GM23338 (cell line): ENCODE data around the gene GDF10. TPM values are rescaled to one million over a fixed set of nuclear protein-coding genes. Genes with fewer than 3 reads are reported as not detected.

Experiments
- ATAC-seq: fragments of 200-7000 bp; cut with Tn5 transposase; 3 replicates; pipeline ENCODE4 v1.9.1; 2020
- DNase-seq: peaks from one replicate; pipeline ENCODE4 v3.0.0-alpha.2; 2015; ENCODE audit warnings: low spot score
- H2AFZ ChIP-seq: fragments of 200-600 bp; sonication (generic); 2 replicates; pipeline ENCODE4 v1.8.0; 2016; ENCODE audit warnings: antibody characterized with exemption, mild to moderate bottlenecking, moderate library complexity
- H3F3A ChIP-seq: fragments of 200-600 bp; sonication (generic); replicated peaks from 2 replicates; pipeline ENCODE4 v1.8.0; 2017; ENCODE audit warnings: antibody characterized with exemption, mixed run types, low read depth
- H3K27ac ChIP-seq: fragments of 200-600 bp; sonication (generic); 2 replicates; pipeline ENCODE4 v1.6.1; 2016; ENCODE audit warnings: low read depth
- H3K27me3 ChIP-seq: fragments of 200-600 bp; sonication (generic); 2 replicates; pipeline ENCODE4 v1.8.0; 2016; ENCODE audit warnings: mild to moderate bottlenecking, mixed run types, moderate library complexity; ENCODE audit not compliant: insufficient read depth
- H3K36me3 ChIP-seq: fragments of 200-600 bp; sonication (generic); 2 replicates; pipeline ENCODE4 v1.8.0; 2016; ENCODE audit warnings: mild to moderate bottlenecking; ENCODE audit not compliant: insufficient read depth
- H3K4me1 ChIP-seq: fragments of 200-600 bp; sonication (generic); 2 replicates; pipeline ENCODE4 v1.8.0; 2016; ENCODE audit warnings: mild to moderate bottlenecking, moderate library complexity; ENCODE audit not compliant: insufficient read depth
- H3K4me2 ChIP-seq: fragments of 200-600 bp; sonication (generic); 2 replicates; pipeline ENCODE4 v1.7.1; 2017; ENCODE audit warnings: mixed run types
- H3K4me3 ChIP-seq: fragments of 200-600 bp; sonication (generic); 2 replicates; pipeline ENCODE4 v1.6.1; 2016; ENCODE audit warnings: mixed run types
- H3K79me2 ChIP-seq: fragments of 200-600 bp; sonication (generic); replicated peaks from 2 replicates; pipeline ENCODE4 v1.8.0; 2017; ENCODE audit warnings: mild to moderate bottlenecking; ENCODE audit not compliant: insufficient read depth
- H3K9me2 ChIP-seq: fragments of 200-600 bp; sonication (generic); 2 replicates; pipeline ENCODE4 v1.8.0; 2017; ENCODE audit not compliant: insufficient read depth
- H4K20me1 ChIP-seq: fragments of 200-600 bp; sonication (generic); replicated peaks from 2 replicates; pipeline ENCODE4 v1.8.0; 2017; ENCODE audit warnings: mild to moderate bottlenecking; ENCODE audit not compliant: insufficient read depth
- H3K27ac Mint-ChIP-seq: 2 replicates; pipeline ENCODE4 v1.8.0; 2020; ENCODE audit warnings: inconsistent platforms, mild to moderate bottlenecking, moderate library complexity, mixed read lengths
- H3K27me3 Mint-ChIP-seq: 3 replicates; pipeline ENCODE4 v1.8.0; 2022; ENCODE audit warnings: low read depth, mild to moderate bottlenecking, moderate library complexity, mixed read lengths, inconsistent platforms; ENCODE audit not compliant: insufficient read depth, poor library complexity
- H3K36me3 Mint-ChIP-seq: 3 replicates; pipeline ENCODE4 v1.8.0; 2021; ENCODE audit warnings: low read depth, mild to moderate bottlenecking, inconsistent platforms, moderate library complexity, mixed read lengths
- H3K4me1 Mint-ChIP-seq: 3 replicates; pipeline ENCODE4 v1.8.0; 2020; ENCODE audit warnings: mild to moderate bottlenecking, inconsistent platforms, mixed read lengths
- H3K4me3 Mint-ChIP-seq: 3 replicates; pipeline ENCODE4 v1.8.0; 2021; ENCODE audit warnings: moderate library complexity, mild to moderate bottlenecking, inconsistent platforms, mixed read lengths
- H3K9me3 Mint-ChIP-seq: 3 replicates; pipeline ENCODE4 v1.8.0; 2020; ENCODE audit warnings: moderate library complexity, mild to moderate bottlenecking, inconsistent platforms, mixed read lengths
- CREB1 ChIP-seq: fragments of 250-450 bp; sonication (Bioruptor Pico); IDR thresholded peaks from 2 replicates; pipeline ENCODE4 v1.5.0; 2020; ENCODE audit warnings: low read depth, mild to moderate bottlenecking, moderate library complexity
- EZH2 ChIP-seq: fragments of 200-600 bp; sonication (generic); IDR thresholded peaks from one replicate; pipeline ENCODE4 v1.8.0; 2017; ENCODE audit warnings: antibody characterized with exemption, mild to moderate bottlenecking, low read depth; ENCODE audit not compliant: unreplicated experiment
- EZH2phosphoT487 ChIP-seq: fragments of 200-600 bp; sonication (generic); IDR thresholded peaks from one replicate; pipeline ENCODE4 v1.8.1; 2018; ENCODE audit warnings: antibody characterized with exemption; ENCODE audit not compliant: unreplicated experiment
- NANOG ChIP-seq: IDR thresholded peaks from 2 replicates; pipeline ENCODE4 v1.6.1; 2016; ENCODE audit warnings: antibody characterized with exemption, borderline replicate concordance
- POLR2AphosphoS5 ChIP-seq: IDR thresholded peaks from 2 replicates; pipeline ENCODE4 v1.6.1; 2016; ENCODE audit warnings: antibody characterized with exemption, low read depth
- STAT1 ChIP-seq: IDR thresholded peaks from one replicate; pipeline ENCODE4 v1.6.1; 2016; ENCODE audit warnings: antibody characterized with exemption; ENCODE audit not compliant: unreplicated experiment
- ZNF331 ChIP-seq: fragments of 250-450 bp; sonication (Bioruptor Pico); IDR thresholded peaks from 2 replicates; pipeline ENCODE4 v1.5.0; 2020; ENCODE audit warnings: low read depth, mild to moderate bottlenecking, moderate library complexity
- ZNF462 ChIP-seq: fragments of 250-450 bp; sonication (Bioruptor Pico); IDR thresholded peaks from 2 replicates; pipeline ENCODE4 v1.5.0; 2020; ENCODE audit warnings: mild to moderate bottlenecking, moderate library complexity
- polyA plus RNA-seq: library from polyadenylated mRNA; unstranded; fragments of >200 nt; fragmentation: Nextera tagmentation; extraction: Ambion mirVana; gene quantifications from 2 replicates; pipeline ENCODE4 v1.2.1, GENCODE V29; 2016
- total RNA-seq: library from RNA; depleted of rRNA; stranded (reverse); fragments of >200 nt; shearing (Covaris generic); gene quantifications from 2 replicates; pipeline ENCODE4 v1.2.3, GENCODE V29; 2014
- TF ChIP-seq, protein P1 (sequence below), 2 experiments: fragments of 200-600 bp in 1 of 2; sonication (generic) in 1 of 2; conservative IDR thresholded peaks; 2 replicates each; pipeline versions ENCODE4 v1.5.1 to v1.6.1; 2016 to 2017; ENCODE audit warnings: antibody characterized with exemption in 2 of 2, low read depth in 2 of 2, mild to moderate bottlenecking in 2 of 2, moderate library complexity in 1 of 2
- TF ChIP-seq, protein P2 (sequence below): IDR thresholded peaks from 2 replicates; pipeline ENCODE4 v1.6.1; 2016; ENCODE audit warnings: antibody characterized with exemption

The GDF10 gene
- total and polyA plus RNA-seq, 2 experiments from 2014 or later = 0.21 TPM; not detected in 1

- Mint-ChIP-seq H3K4me1 (peaks cover under 1% of the 10 kb centered on the region; the same call in 2 of the 3 replicates), H3K9me3 (no peaks in the 10 kb centered on the region), H3K4me3 (no peak overlapping the region), H3K27me3 (peaks cover 4% of the 10 kb centered on the region), H3K36me3 (no peaks in the 10 kb centered on the region), H3K27ac (no peak overlapping the region)
- TF ChIP-seq EZH2 (no peak), POLR2AphosphoS5 (no peak), CREB1 (CRISPR knock-in tag) (no peak), EZH2phosphoT487 (no peak)
- TF ChIP-seq, protein P1, sequence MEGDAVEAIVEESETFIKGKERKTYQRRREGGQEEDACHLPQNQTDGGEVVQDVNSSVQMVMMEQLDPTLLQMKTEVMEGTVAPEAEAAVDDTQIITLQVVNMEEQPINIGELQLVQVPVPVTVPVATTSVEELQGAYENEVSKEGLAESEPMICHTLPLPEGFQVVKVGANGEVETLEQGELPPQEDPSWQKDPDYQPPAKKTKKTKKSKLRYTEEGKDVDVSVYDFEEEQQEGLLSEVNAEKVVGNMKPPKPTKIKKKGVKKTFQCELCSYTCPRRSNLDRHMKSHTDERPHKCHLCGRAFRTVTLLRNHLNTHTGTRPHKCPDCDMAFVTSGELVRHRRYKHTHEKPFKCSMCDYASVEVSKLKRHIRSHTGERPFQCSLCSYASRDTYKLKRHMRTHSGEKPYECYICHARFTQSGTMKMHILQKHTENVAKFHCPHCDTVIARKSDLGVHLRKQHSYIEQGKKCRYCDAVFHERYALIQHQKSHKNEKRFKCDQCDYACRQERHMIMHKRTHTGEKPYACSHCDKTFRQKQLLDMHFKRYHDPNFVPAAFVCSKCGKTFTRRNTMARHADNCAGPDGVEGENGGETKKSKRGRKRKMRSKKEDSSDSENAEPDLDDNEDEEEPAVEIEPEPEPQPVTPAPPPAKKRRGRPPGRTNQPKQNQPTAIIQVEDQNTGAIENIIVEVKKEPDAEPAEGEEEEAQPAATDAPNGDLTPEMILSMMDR (conservative IDR thresholded peaks at IDR 0.05; ENCODE audit: low read depth in 2 of 2) = no peak
- Histone ChIP-seq H3K79me2 (no peaks in the 10 kb centered on the region), H3K4me2 (no peak overlapping the region), H3K9me2 (peaks cover 4% of the 10 kb centered on the region; the same call in 1 of the 2 replicates), H3K27ac (no peak overlapping the region), H3K4me1 (no peaks in the 10 kb centered on the region), H3F3A (no peaks in the 10 kb centered on the region), H3K27me3 (no peaks in the 10 kb centered on the region), H4K20me1 (no peaks in the 10 kb centered on the region), H3K4me3 (no peak overlapping the region), H3K36me3 (no peaks in the 10 kb centered on the region), H2AFZ (no peak overlapping the region)
- DNase-seq (no peak), ATAC-seq (no peak)
These were observed 12.6 kb upstream of the GDF10 start for GRCh38 chr10:47287365-47287802.

- Histone ChIP-seq H3K4me2 (no peak overlapping the region), H4K20me1 (no peaks in the 10 kb centered on the region), H3K4me1 (no peaks in the 10 kb centered on the region), H3F3A (no peaks in the 10 kb centered on the region), H3K27ac (no peak overlapping the region), H3K4me3 (no peak overlapping the region), H3K79me2 (no peaks in the 10 kb centered on the region), H3K36me3 (no peaks in the 10 kb centered on the region), H3K9me2 (peaks cover 4% of the 10 kb centered on the region; the same call in 1 of the 2 replicates), H2AFZ (no peak overlapping the region), H3K27me3 (no peaks in the 10 kb centered on the region)
- ATAC-seq (no peak), DNase-seq (no peak)
- Mint-ChIP-seq H3K36me3 (no peaks in the 10 kb centered on the region), H3K27me3 (peaks cover 6% of the 10 kb centered on the region), H3K4me3 (no peak overlapping the region), H3K4me1 (no peaks in the 10 kb centered on the region; the same call in 2 of the 3 replicates), H3K27ac (no peak overlapping the region), H3K9me3 (no peaks in the 10 kb centered on the region)
- TF ChIP-seq, protein P2, sequence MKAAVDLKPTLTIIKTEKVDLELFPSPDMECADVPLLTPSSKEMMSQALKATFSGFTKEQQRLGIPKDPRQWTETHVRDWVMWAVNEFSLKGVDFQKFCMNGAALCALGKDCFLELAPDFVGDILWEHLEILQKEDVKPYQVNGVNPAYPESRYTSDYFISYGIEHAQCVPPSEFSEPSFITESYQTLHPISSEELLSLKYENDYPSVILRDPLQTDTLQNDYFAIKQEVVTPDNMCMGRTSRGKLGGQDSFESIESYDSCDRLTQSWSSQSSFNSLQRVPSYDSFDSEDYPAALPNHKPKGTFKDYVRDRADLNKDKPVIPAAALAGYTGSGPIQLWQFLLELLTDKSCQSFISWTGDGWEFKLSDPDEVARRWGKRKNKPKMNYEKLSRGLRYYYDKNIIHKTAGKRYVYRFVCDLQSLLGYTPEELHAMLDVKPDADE = no peak
- TF ChIP-seq POLR2AphosphoS5 (no peak), EZH2phosphoT487 (no peak), NANOG (no peak), STAT1 (no peak), ZNF462 (CRISPR knock-in tag) (no peak), CREB1 (CRISPR knock-in tag) (no peak), ZNF331 (CRISPR knock-in tag) (no peak)
- TF ChIP-seq, protein P1 (conservative IDR thresholded peaks at IDR 0.05; ENCODE audit: low read depth in 2 of 2) = no peak
These were observed 12.2 kb upstream of the GDF10 start for GRCh38 chr10:47287805-47288204.
